HG03135 (cell line): ENCODE data around the gene ASCL2.
"Not testable (repeated sequence)": the region's sequence is repeated elsewhere in the genome, so short reads cannot be mapped to it uniquely, and the experiment has no call there.

Experiments used
- ATAC-seq: cut with Tn5 transposase; IDR thresholded peaks from one replicate; pipeline ENCODE4 v1.9.1; 2021; ENCODE audit warnings: mild to moderate bottlenecking, moderate library complexity; ENCODE audit not compliant: unreplicated experiment

ASCL2 gene

GRCh38 chr11:2298795-2299761, 28.7 kb upstream of the ASCL2 start:
- ATAC-seq, result no peak

GRCh38 chr11:2298131-2298794, 27.9 kb upstream of the ASCL2 start:
- no peak for ATAC-seq

GRCh38 chr11:2297623-2298030, 27.2 kb upstream of the ASCL2 start:
- ATAC-seq, result no peak

- ATAC-seq, result no peak
Observed at GRCh38 chr11:2296913-2297622, 26.7 kb upstream of the ASCL2 start.

- ATAC-seq, result no peak
Observed at GRCh38 chr11:2295971-2296912, 25.9 kb upstream of the ASCL2 start.

GRCh38 chr11:2294926-2295290, 24.5 kb upstream of the ASCL2 start:
- no peak for ATAC-seq

- ATAC-seq, result no peak
Observed at GRCh38 chr11:2293984-2294925, 23.9 kb upstream of the ASCL2 start.

GRCh38 chr11:2293531-2293971, 23.2 kb upstream of the ASCL2 start:
- ATAC-seq, result no peak

GRCh38 chr11:2290351-2290841, 20.0 kb upstream of the ASCL2 start:
- ATAC-seq, result no peak

- ATAC-seq, result no peak
Observed at GRCh38 chr11:2289859-2290258, 19.5 kb upstream of the ASCL2 start.

- ATAC-seq, result no peak
Observed at GRCh38 chr11:2289350-2289749, 19.0 kb upstream of the ASCL2 start.

- no peak for ATAC-seq
Observed at GRCh38 chr11:2287091-2287490, 16.7 kb upstream of the ASCL2 start.

- not testable (repeated sequence) for ATAC-seq
Observed at GRCh38 chr11:2286350-2286749, 16.0 kb upstream of the ASCL2 start.

GRCh38 chr11:2280208-2280607, 9.8 kb upstream of the ASCL2 start:
- ATAC-seq, result no peak

GRCh38 chr11:2277933-2278523, 7.6 kb upstream of the ASCL2 start:
- no peak for ATAC-seq

GRCh38 chr11:2277008-2277346, 6.6 kb upstream of the ASCL2 start:
- no peak for ATAC-seq

- no peak for ATAC-seq
Observed at GRCh38 chr11:2276280-2277007, 6.1 kb upstream of the ASCL2 start.
